K562 (cell line): ENCODE measurements around the gene TOMM22. TPM values are rescaled to one million over a fixed set of nuclear protein-coding genes. Genes with fewer than 3 reads are reported as not detected.

Experiments
- ATF2 ChIP-seq: sonication (generic); formaldehyde crosslinking; IDR thresholded peaks from 2 replicates; pipeline ENCODE4 v1.8.1; 2022; ENCODE audit warnings: missing genetic modification reagents
- DACH1 ChIP-seq: fragments of 450-650 bp; IDR thresholded peaks from 2 replicates; pipeline ENCODE4 v1.6.1; 2018; ENCODE audit not compliant: partially characterized antibody
- ERF ChIP-seq: fragments of 450-650 bp; formaldehyde crosslinking; IDR thresholded peaks from 2 replicates; pipeline ENCODE4 v1.4.0; 2020; ENCODE audit warnings: mild to moderate bottlenecking, mixed read lengths
- GMEB1 ChIP-seq: fragments of 250-450 bp; sonication (Bioruptor Pico); IDR thresholded peaks from 2 replicates; pipeline ENCODE4 v1.4.0; 2020; ENCODE audit warnings: mild to moderate bottlenecking
- JUNB ChIP-seq: fragments of 450-650 bp; formaldehyde crosslinking; conservative IDR thresholded peaks from 2 replicates; pipeline ENCODE4 v1.4.0; 2020; ENCODE audit warnings: mild to moderate bottlenecking
- NCOA4 ChIP-seq: fragments of 450-650 bp; IDR thresholded peaks from 2 replicates; pipeline ENCODE4 v1.6.1; 2018; ENCODE audit warnings: mild to moderate bottlenecking; ENCODE audit not compliant: partially characterized antibody
- NR4A1 ChIP-seq, 2 experiments: fragments of 250-450 bp in 1 of 2; fragments of 450-650 bp in 1 of 2; sonication (Bioruptor Pico) in 1 of 2; IDR thresholded peaks; 2 replicates each; pipeline versions ENCODE4 v1.4.0 to v1.6.1; 2016 to 2020; ENCODE audit warnings: mild to moderate bottlenecking in 2 of 2, missing compliant biosample characterization in 1 of 2, missing genetic modification characterization in 1 of 2, moderate library complexity in 1 of 2
- SIN3A ChIP-seq, 2 experiments: fragments of 150-350 bp in 1 of 2; IDR thresholded peaks; 2 replicates each; pipeline ENCODE4 v1.6.1; 2011 to 2016; ENCODE audit warnings: borderline replicate concordance in 2 of 2, low read depth in 2 of 2, low read length in 2 of 2, mild to moderate bottlenecking in 2 of 2, moderate library complexity in 2 of 2; ENCODE audit not compliant: control insufficient read depth in 1 of 2
- TFAP4 ChIP-seq: sonication (generic); formaldehyde crosslinking; IDR thresholded peaks from 2 replicates; pipeline ENCODE4 v1.8.0; 2022; ENCODE audit warnings: missing genetic modification reagents, mild to moderate bottlenecking, moderate library complexity, borderline replicate concordance
- XRCC3 ChIP-seq: fragments of 450-650 bp; IDR thresholded peaks from 2 replicates; pipeline ENCODE4 v1.6.1; 2017; ENCODE audit warnings: mild to moderate bottlenecking, moderate library complexity
- ZNF609 ChIP-seq: sonication (generic); formaldehyde crosslinking; IDR thresholded peaks from 2 replicates; pipeline ENCODE4 v1.8.1; 2023; ENCODE audit warnings: missing genetic modification reagents, mild to moderate bottlenecking, borderline replicate concordance
- polyA plus RNA-seq, 8 experiments: library from polyadenylated mRNA; depleted of rRNA in 4 of 8; stranded (reverse) in 5 of 8; unstranded in 3 of 8; fragments of >200 nt; fragmentation: Nextera tagmentation in 2 of 8; fragmentation: Illumina TruSeq in 1 of 8; extraction: Ambion mirVana in 2 of 8; extraction: Trizol in 1 of 8; gene quantifications; 2 replicates each; pipeline versions ENCODE4 v1.2.1 to v1.2.3, GENCODE V29; 2011 to 2014; ENCODE audit warnings: inconsistent platforms in 1 of 8, missing spikeins in 1 of 8
- total RNA-seq, 7 experiments: library from RNA; depleted of rRNA in 6 of 7; stranded (reverse); fragments of >200 nt in 6 of 7; fragmentation: Illumina TruSeq in 2 of 7; extraction: Trizol in 2 of 7; gene quantifications; 2 replicates each; pipeline versions ENCODE4 v1.2.1 to v1.2.3, GENCODE V29; 2011 to 2021; ENCODE audit warnings: low replicate concordance in 1 of 7

The TOMM22 gene
- total and polyA plus RNA-seq, 9 of the 15 experiments (the other 6 are each of a cell fraction or from before 2014, with no cell fraction given), result 25.8 to 108 (median 73.8) TPM

- TF ChIP-seq TFAP4 (CRISPR knock-in tag), result peak; percentile 62; the same call in 1 of the 2 replicates
- TF ChIP-seq DACH1, result no peak
- peak in 1 of 2 experiments; percentile 36; a peak in 1 of 4 replicates for TF ChIP-seq SIN3A (IDR thresholded peaks at IDR 0.05; ENCODE audit: borderline replicate concordance in 2 of 2, control insufficient read depth in 1 of 2, low read depth in 2 of 2, low read length in 2 of 2)
- peak; percentile 97 for TF ChIP-seq JUNB
- TF ChIP-seq GMEB1 (CRISPR knock-in tag), result peak; percentile 85
- no peak for TF ChIP-seq NCOA4
- TF ChIP-seq ZNF609, result no peak
- peak; percentile 98 for TF ChIP-seq ATF2 (CRISPR knock-in tag)
- TF ChIP-seq NR4A1 (CRISPR knock-in tag; IDR thresholded peaks at IDR 0.05), result 0 out of 2 replicates have a peak, but pooled peaks have one; percentile 20
- TF ChIP-seq NR4A1 (tag; IDR thresholded peaks at IDR 0.05), result no peak
- TF ChIP-seq XRCC3, result no peak
- TF ChIP-seq ERF (CRISPR knock-in tag), result 0 out of 2 replicates have a peak, but pooled peaks have one; percentile 26
Observed at GRCh38 chr22:38700789-38701628, 19.3 kb downstream of the TOMM22 start, which contains the start of gene JOSD1 (continued).
